ENCODE measurements around the gene DESI2.

The DESI2 gene

GRCh38 chr1:244705261-244706234 is 52.6 kb downstream of the DESI2 start:
- no peaks in the 10 kb centered on the region for H3K27me3 ChIP-seq (ENCODE audit: control insufficient read depth, insufficient read depth, low read length)
- peaks cover 39% of the 10 kb centered on the region for H3K36me3 ChIP-seq (ENCODE audit: control insufficient read depth, insufficient read depth, low read length)
- no peak overlapping the region for H3K4me3 ChIP-seq (ENCODE audit: low read depth, low read length)
- no peak overlapping the region for H3K27ac ChIP-seq (ENCODE audit: low read depth, low read length)
- no peak overlapping the region for H3K9ac ChIP-seq (ENCODE audit: low read length)
- no peaks in the 10 kb centered on the region for H3K4me1 ChIP-seq (ENCODE audit: control insufficient read depth, insufficient read depth, low read length)
- H3K9me3 ChIP-seq (ENCODE audit: control insufficient read depth, insufficient read depth, low read depth, low read length), result no peaks in the 10 kb centered on the region

- Histone ChIP-seq H3K9ac (ENCODE audit: low read length) (no peak overlapping the region), H3K27ac (ENCODE audit: low read depth, low read length) (no peak overlapping the region), H3K4me1 (ENCODE audit: control insufficient read depth, insufficient read depth, low read length) (no peaks in the 10 kb centered on the region)
These were observed 56.1 kb downstream of the DESI2 start for GRCh38 chr1:244709076-244709475.

GRCh38 chr1:244709476-244710368 is 56.8 kb downstream of the DESI2 start:
- H3K27me3 ChIP-seq (ENCODE audit: control insufficient read depth, insufficient read depth, low read length), result no peaks in the 10 kb centered on the region
- peaks cover 21% of the 10 kb centered on the region for H3K36me3 ChIP-seq (ENCODE audit: control insufficient read depth, insufficient read depth, low read length)
- no peak overlapping the region for H3K9ac ChIP-seq (ENCODE audit: low read length)
- H3K4me1 ChIP-seq (ENCODE audit: control insufficient read depth, insufficient read depth, low read length), result no peaks in the 10 kb centered on the region
- H3K9me3 ChIP-seq (ENCODE audit: control insufficient read depth, insufficient read depth, low read depth, low read length), result no peaks in the 10 kb centered on the region
- H3K4me3 ChIP-seq (ENCODE audit: low read depth, low read length), result no peak overlapping the region
- no peak overlapping the region for H3K27ac ChIP-seq (ENCODE audit: low read depth, low read length)

More at GRCh38 chr1:244709076-244709475, 56.1 kb downstream of the DESI2 start:
- H3K9me3 ChIP-seq (ENCODE audit: control insufficient read depth, insufficient read depth, low read depth, low read length), result no peaks in the 10 kb centered on the region
- H3K27me3 ChIP-seq (ENCODE audit: control insufficient read depth, insufficient read depth, low read length), result no peaks in the 10 kb centered on the region
- H3K36me3 ChIP-seq (ENCODE audit: control insufficient read depth, insufficient read depth, low read length), result peaks cover 21% of the 10 kb centered on the region
- no peak overlapping the region for H3K4me3 ChIP-seq (ENCODE audit: low read depth, low read length)

GRCh38 chr1:244710474-244711062 is 57.6 kb downstream of the DESI2 start:
- H3K27ac ChIP-seq (ENCODE audit: low read depth, low read length), result no peak overlapping the region
- H3K27me3 ChIP-seq (ENCODE audit: control insufficient read depth, insufficient read depth, low read length), result no peaks in the 10 kb centered on the region
- no peaks in the 10 kb centered on the region for H3K4me1 ChIP-seq (ENCODE audit: control insufficient read depth, insufficient read depth, low read length)
- no peak overlapping the region for H3K4me3 ChIP-seq (ENCODE audit: low read depth, low read length)
- H3K9me3 ChIP-seq (ENCODE audit: control insufficient read depth, insufficient read depth, low read depth, low read length), result no peaks in the 10 kb centered on the region
- H3K9ac ChIP-seq (ENCODE audit: low read length), result no peak overlapping the region
- H3K36me3 ChIP-seq (ENCODE audit: control insufficient read depth, insufficient read depth, low read length), result peaks cover 14% of the 10 kb centered on the region

DNA sequence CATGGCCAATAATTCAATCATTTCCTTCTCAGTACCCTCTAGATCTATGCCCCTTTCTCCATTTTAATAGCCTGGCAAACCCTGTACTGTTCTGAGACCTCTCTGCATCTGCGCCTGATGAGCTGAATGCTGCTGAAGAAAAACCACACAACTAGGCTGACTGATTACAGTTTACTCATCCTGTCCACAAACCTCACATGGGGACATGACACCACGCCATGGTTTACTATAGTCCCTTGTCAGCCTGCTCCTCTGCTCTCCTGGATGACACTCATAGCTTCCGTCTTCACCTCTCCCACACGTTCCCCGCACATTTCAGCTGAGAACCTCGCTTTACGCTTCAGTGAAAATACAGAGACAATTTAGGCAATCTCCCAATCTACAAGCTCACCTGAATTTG is 59.7 kb downstream of the DESI2 start:
- H3K4me1 ChIP-seq (ENCODE audit: control insufficient read depth, insufficient read depth, low read length), result no peaks in the 10 kb centered on the region
- no peaks in the 10 kb centered on the region for H3K27me3 ChIP-seq (ENCODE audit: control insufficient read depth, insufficient read depth, low read length)
- H3K9me3 ChIP-seq (ENCODE audit: control insufficient read depth, insufficient read depth, low read depth, low read length), result no peaks in the 10 kb centered on the region
- H3K4me3 ChIP-seq (ENCODE audit: low read depth, low read length), result no peak overlapping the region
- H3K27ac ChIP-seq (ENCODE audit: low read depth, low read length), result no peak overlapping the region
- no peak overlapping the region for H3K9ac ChIP-seq (ENCODE audit: low read length)
- H3K36me3 ChIP-seq (ENCODE audit: control insufficient read depth, insufficient read depth, low read length), result no peaks in the 10 kb centered on the region

- Histone ChIP-seq H3K27ac (ENCODE audit: low read depth, low read length) (no peak overlapping the region), H3K27me3 (ENCODE audit: control insufficient read depth, insufficient read depth, low read length) (no peaks in the 10 kb centered on the region), H3K36me3 (ENCODE audit: control insufficient read depth, insufficient read depth, low read length) (no peaks in the 10 kb centered on the region), H3K9ac (ENCODE audit: low read length) (no peak overlapping the region), H3K4me3 (ENCODE audit: low read depth, low read length) (no peak overlapping the region), H3K9me3 (ENCODE audit: control insufficient read depth, insufficient read depth, low read depth, low read length) (no peaks in the 10 kb centered on the region), H3K4me1 (ENCODE audit: control insufficient read depth, insufficient read depth, low read length) (no peaks in the 10 kb centered on the region)
These were observed 60.4 kb downstream of the DESI2 start for GRCh38 chr1:244713332-244713731.

DNA sequence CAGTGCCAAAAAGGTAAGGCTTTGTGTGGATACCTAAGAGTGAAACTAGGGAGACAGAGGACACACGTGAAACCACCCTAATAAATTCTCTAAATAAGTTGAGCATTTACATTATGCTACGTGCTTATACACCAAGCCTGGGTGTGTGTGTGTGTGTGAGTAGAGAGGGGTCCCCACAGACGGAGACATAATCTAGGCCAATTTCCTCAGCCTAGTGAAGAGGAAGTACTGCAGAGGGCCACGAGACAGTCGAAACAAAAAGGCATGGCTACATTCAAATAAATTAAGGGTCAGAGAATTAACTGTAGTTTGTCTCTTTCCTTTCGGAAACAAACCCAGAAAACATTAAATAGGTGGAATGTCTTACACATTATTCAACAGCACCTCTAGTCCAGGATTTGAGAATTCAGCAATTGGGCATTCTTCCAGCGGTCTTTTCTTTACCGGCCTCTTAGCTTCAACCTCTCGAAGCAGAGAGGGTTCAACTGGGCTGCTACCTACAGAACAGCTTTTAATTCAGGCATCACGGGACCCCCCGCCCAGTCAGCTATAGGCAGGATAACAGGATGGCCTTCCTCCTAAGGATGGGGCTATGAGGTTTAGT is 75.0 kb downstream of the DESI2 start:
- Histone ChIP-seq H3K36me3 (ENCODE audit: control insufficient read depth, insufficient read depth, low read length) (no peaks in the 10 kb centered on the region), H3K4me3 (ENCODE audit: low read depth, low read length) (no peak overlapping the region), H3K27ac (ENCODE audit: low read depth, low read length) (no peak overlapping the region), H3K27me3 (ENCODE audit: control insufficient read depth, insufficient read depth, low read length) (peaks cover 25% of the 10 kb centered on the region), H3K4me1 (ENCODE audit: control insufficient read depth, insufficient read depth, low read length) (0 out of 2 replicates have a peak, but pooled peaks cover 5% of the 10 kb centered on the region), H3K9me3 (ENCODE audit: control insufficient read depth, insufficient read depth, low read depth, low read length) (no peaks in the 10 kb centered on the region), H3K9ac (ENCODE audit: low read length) (no peak overlapping the region)

DNA sequence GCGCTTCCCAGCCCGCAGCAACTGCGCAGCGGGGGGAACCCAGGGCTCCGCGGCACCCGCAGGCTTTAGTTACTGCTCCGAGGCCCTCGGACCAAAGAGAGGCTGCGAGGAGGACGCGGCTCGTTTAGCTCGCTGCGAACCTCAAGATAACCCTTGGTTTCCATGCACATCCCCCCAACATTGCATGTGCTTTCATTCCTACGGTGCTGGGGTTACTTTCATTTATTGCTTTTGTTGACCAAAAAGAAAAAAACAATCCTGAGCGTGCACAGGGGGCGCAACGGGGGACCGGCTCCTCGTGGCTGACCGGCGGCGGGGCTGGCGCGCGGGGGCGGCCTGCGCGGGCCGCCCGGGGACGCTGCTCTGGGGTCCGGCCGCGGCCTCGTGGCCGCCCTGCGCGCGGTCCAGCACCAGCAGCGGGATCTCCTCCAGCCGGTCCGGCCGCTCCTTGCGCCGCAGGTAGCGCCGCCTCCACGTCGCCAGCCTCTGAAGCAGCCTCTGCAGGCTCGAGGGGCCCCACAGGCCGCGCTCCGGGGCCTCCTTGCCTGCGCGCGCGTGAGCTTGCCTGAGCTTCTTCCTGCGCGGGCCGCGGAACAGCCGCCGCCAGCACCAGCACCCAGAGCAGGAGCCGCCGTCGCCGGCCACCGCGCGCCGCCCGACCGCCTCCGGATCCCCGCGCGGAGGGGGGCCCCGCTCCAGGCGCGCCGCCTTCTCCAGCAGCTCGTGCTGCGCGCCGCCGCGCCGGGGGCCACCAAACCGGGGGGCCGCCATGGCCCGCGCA is 77.4 kb downstream of the DESI2 start:
- Histone ChIP-seq H3K4me3 (ENCODE audit: low read depth, low read length) (peak overlapping the region; percentile 70), H3K4me1 (ENCODE audit: control insufficient read depth, insufficient read depth, low read length) (0 out of 2 replicates have a peak, but pooled peaks cover 5% of the 10 kb centered on the region), H3K27ac (ENCODE audit: low read depth, low read length) (no peak overlapping the region), H3K36me3 (ENCODE audit: control insufficient read depth, insufficient read depth, low read length) (peaks cover 4% of the 10 kb centered on the region; the same call in 1 of the 2 replicates), H3K27me3 (ENCODE audit: control insufficient read depth, insufficient read depth, low read length) (peaks cover 25% of the 10 kb centered on the region), H3K9me3 (ENCODE audit: control insufficient read depth, insufficient read depth, low read depth, low read length) (peaks cover 7% of the 10 kb centered on the region), H3K9ac (ENCODE audit: low read length) (peak overlapping the region; percentile 77)

DNA sequence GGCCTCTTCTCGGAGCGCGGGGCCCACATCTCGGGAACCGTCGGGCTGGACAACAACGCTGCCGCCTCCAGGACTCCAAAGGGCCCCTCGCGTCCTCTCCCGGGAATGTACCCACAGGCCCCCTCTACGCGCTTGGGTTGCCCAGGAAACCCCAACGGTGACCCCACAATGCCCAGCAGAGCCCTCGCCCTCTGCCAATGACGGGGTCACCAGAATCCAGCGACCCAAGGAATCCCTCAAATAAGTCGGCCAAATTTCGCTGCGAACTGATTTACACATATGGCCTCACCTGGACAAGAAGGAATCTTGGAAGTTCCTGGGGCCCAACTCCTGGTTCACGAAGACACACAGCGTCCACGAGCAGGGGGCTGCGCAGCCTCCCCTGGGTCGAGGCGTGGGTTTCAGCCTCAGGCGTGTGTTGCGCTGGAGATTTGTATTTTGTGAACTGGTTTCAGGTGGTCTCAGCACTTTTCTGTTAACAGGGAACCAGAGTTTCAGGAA is 78.1 kb downstream of the DESI2 start:
- H3K4me3 ChIP-seq (ENCODE audit: low read depth, low read length), result peak overlapping the region; percentile 70
- peaks cover 25% of the 10 kb centered on the region for H3K27me3 ChIP-seq (ENCODE audit: control insufficient read depth, insufficient read depth, low read length)
- 0 out of 2 replicates have a peak, but pooled peaks cover 5% of the 10 kb centered on the region for H3K4me1 ChIP-seq (ENCODE audit: control insufficient read depth, insufficient read depth, low read length)
- peak overlapping the region; percentile 77 for H3K9ac ChIP-seq (ENCODE audit: low read length)
- peaks cover 5% of the 10 kb centered on the region; the same call in 1 of the 2 replicates for H3K36me3 ChIP-seq (ENCODE audit: control insufficient read depth, insufficient read depth, low read length)
- H3K9me3 ChIP-seq (ENCODE audit: control insufficient read depth, insufficient read depth, low read depth, low read length), result peaks cover 13% of the 10 kb centered on the region
- H3K27ac ChIP-seq (ENCODE audit: low read depth, low read length), result no peak overlapping the region
